GM18519 (cell line): Measurements from ENCODE around the gene IFNK.
"Not testable (repeated sequence)": the region's sequence is repeated elsewhere in the genome, so short reads cannot be mapped to it uniquely, and the experiment has no call there.

Experiments
- ATAC-seq: cut with Tn5 transposase; IDR thresholded peaks from one replicate; pipeline ENCODE4 v1.9.1; 2021; ENCODE audit warnings: mild to moderate bottlenecking, moderate library complexity; ENCODE audit not compliant: unreplicated experiment, low FRiP score

Gene IFNK, protein sequence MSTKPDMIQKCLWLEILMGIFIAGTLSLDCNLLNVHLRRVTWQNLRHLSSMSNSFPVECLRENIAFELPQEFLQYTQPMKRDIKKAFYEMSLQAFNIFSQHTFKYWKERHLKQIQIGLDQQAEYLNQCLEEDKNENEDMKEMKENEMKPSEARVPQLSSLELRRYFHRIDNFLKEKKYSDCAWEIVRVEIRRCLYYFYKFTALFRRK

DNA sequence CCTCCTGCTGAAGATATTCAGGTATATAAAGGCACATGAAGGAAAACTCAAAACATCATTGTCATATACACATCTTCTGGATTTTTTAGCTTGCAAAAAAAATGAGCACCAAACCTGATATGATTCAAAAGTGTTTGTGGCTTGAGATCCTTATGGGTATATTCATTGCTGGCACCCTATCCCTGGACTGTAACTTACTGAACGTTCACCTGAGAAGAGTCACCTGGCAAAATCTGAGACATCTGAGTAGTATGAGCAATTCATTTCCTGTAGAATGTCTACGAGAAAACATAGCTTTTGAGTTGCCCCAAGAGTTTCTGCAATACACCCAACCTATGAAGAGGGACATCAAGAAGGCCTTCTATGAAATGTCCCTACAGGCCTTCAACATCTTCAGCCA lies at the start of gene IFNK:
TSS of gene IFNK (plus strand) at position 55 of the 400 bp plus-strand sequence. CDS start at position 102, 47 bp downstream.
- no peak for ATAC-seq

DNA sequence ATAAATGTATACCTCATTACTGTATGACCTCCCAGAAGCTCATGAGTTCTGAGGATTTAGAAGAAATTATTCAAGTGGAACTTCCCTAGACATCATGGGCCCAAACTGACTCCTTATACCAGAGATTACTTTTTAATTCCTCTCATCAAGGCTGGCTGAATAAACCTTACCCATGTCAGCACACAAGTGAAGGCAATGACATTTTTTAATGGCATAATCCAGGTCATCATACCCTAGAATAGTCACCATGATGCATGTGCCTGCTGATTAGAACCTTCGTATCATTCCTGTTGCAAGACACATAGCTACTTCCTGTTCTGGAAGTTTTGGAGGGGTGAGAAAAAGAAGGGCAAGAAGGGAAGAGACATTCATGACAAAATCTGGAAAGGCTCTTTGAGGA lies 49.8 kb upstream of the IFNK start:
- no peak for ATAC-seq

DNA sequence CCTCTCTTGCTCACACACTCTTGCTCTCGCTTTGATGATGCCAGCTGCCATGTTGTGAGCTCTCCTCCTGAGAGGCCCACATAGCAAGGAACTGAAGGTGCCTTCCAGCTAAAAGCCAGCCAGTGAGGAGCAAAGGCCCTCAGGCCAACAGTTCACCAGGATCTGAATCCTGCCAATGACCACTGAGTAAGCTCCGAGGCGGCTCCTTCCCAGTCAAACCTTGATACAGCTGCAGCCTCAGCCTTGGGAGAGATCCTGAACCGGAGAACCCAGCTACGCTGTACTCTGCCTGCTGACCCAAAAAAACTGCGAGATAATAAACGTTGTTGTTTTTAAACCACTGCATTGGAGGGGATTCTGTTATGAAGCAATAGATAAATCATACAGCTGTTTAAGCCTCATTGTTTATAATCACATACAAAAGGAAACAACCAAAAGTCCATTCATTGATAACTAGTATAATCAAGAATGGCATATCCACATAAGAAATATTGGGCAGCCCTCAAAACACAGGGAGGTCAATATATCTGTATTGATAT lies 49.0 kb upstream of the IFNK start:
- no peak for ATAC-seq

DNA sequence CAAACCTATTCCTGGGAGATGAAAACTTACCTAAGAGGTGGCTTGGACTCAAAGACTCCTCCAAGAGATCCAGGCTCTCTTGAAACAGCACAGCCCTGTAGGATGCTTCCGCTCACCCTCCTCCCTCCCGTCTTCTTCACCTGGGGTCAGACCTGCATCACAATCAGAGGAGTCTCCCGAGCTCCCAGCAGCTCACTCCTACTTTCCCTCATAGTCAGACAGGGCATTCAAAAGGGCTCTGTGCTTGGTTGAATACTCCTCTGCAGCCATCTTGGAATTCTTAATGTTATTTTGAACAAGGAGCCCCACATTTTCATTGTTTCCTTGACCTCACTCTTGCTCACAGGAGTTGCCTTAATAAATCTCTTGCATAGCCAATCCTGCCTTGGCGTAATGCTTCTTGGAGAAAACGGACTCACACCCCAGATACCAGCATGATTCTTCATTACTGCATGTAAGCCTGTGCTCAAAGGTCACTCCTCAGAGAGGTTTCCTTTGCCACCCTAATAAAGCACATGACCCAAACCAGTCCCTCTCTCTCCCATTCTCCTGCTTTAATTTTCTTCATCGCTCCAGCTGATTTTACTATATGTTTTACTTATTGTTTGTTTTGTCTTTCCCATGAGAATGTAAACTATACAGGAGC lies 47.1 kb upstream of the IFNK start:
- no peak for ATAC-seq

DNA sequence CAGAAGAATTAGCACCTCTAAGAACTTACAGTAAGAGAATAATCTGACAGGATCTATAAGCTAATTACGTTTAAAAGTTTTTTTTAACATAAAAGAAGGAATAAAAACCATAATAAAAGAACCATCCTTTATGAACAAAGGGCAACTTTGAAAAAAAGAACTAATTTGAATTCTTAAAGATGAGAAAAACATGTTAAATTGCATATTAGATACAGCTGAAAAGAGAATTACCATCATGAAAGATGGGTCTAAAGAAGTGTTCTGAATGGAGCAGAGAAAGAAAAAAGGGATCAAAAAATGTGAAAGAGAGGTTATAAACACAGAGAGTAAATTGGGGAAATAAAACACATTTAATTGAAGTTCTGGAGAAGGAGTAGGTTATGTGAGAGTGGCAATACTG lies 45.8 kb upstream of the IFNK start:
- ATAC-seq, result no peak

DNA sequence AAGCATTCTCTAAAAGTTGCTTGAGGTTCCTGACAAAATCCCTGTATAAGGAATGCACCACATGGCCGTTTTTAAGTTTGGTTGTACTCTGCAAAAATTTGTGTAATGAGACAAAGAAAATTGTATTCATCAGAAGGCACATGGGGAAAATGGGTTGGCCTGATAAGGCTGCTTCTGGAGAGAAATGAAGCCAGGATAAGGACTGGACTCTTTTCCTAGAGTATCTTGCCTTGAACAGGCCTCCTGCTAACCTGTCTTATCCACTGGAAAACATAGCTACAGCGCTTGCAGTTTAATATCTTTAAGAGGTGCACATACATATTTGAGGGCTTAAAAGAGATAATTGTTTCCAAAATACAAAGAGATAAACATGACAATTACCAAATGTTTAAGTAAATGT lies 41.4 kb upstream of the IFNK start:
- no peak for ATAC-seq

DNA sequence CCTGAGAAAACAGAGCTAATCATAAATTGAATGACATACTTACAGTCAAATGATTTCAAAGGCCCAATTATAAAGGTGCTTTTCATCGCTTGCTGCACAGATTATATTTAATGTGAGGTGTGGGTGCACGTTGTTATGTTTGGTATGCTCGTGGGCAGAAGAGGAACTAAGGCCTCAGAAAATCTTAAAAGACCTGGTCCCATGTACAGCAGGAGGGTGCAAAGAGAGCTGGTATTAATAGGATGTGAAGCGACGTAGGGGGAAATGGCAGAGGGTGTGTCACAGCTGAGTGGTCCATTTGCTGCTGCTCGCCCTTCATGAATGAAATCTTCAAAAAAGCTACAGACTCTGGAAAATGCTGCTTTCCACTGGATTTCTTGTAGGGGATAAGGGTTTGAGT lies 40.5 kb upstream of the IFNK start:
- no peak for ATAC-seq

DNA sequence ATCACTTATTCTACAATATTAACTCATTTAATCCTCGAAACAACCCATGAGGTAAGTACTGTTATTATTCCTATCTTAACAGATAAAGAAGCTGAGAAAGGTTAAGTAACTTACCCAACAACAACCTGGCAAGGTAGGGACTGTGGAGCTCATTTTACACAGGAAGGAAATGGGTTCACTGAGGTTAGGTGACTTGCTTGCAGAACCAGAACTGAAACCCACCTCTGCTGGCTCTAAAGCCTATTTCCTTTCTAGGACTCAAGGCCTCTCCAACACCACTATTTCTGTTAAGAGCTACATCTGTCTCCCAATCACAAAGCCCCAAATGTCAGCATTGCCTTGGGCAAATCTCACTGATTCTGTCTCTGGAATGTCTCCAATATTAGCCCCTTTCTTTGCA lies 38.9 kb upstream of the IFNK start:
- ATAC-seq, result peak; percentile 81

DNA sequence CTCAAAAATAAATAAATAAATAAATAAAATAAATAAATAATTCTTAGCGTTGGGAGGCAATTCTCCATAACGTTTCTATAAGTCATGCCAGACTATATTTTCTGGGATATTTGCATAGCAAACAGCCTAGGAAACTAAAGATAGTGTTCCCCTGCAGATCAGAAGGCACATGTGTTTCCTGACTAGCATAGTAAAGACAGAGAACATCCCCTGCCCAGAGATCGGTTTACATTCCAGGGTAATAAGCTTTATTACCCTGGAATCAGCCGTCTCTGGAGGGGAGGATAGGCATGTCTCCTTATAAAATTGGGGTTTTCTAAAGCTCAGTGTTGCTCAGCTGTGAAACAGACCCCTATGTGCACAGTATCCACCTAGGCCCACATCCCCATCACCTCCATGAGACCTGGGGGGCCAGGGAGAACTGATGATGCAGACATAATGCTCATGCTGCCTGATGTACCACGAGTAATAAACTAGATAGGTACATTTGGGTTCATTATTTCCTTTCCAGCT lies 36.9 kb upstream of the IFNK start:
- no peak for ATAC-seq

DNA sequence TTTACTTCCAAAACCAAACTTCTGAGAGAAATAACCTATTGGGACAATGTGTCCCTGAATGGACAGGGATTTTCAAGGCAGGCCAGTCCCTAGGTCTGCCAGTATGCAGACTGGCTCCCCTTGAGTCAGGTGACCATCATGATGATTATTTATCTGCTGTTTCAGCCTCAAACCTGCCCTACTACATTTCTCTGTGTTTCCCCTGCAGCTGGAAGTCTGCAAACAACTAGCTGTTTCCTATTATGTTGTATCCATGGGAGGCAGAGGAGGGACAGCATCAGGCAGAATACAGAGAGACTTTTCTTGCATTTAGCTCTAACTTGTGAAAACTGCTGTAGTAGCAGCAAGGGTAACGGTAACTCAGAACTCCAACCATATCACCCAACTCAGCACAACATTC lies 36.2 kb upstream of the IFNK start:
- ATAC-seq, result no peak

DNA sequence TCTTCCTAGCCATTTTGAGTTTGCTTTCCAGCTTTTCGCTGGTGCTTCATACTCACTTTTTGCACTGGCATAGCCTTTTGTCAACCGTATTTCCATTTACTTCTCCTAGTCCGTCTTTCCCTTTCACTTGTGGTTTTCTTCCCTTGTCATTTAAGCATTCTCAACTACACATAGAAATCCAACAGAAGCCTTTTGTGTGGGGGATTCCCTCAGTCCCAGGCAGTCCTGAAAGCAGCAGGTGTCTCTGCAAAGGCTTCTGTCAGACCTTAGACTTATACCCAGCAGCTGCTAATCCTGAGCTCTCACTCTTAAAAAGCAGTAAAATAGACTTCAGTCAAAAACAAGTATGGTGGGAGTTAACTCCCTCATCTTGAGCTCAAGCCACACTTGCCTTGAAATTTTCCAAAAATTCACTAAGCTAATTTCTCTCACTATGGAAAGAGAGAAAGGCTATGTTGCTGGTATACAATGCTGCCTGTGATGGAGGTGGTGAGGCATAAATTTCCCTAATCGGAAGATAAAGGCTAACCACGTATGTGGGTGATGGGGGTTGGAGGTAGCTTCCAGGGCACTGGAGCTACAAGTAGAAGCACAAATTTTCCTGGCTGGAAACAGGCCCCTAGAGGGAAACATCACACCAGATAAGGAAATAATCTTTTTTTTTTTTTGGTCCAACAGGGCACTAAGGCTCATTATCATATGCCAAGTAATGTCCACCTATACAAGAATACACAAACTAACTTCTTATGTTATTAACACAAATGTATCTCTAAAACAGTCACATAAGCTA lies 34.8 kb upstream of the IFNK start:
- ATAC-seq, result peak; percentile 58

DNA sequence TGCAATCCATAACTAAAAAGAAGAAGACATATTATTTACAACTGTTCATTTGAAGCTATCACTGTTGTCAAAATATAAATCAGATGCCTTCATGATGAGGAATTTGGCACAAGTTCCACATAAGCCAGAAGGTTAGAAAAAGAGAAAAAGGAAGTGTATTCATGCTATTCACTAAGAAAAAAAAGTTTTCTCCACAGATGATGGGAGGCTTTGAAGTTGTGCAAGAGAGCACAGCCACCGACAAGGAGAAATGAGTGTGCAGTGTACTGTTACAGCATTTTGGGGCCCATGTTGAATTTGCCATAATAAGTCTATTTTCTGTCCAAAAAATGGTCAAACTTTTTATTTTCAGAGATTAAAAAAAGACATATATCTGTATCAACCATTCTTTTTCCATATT lies 32.9 kb upstream of the IFNK start:
- peak; percentile 34 for ATAC-seq

DNA sequence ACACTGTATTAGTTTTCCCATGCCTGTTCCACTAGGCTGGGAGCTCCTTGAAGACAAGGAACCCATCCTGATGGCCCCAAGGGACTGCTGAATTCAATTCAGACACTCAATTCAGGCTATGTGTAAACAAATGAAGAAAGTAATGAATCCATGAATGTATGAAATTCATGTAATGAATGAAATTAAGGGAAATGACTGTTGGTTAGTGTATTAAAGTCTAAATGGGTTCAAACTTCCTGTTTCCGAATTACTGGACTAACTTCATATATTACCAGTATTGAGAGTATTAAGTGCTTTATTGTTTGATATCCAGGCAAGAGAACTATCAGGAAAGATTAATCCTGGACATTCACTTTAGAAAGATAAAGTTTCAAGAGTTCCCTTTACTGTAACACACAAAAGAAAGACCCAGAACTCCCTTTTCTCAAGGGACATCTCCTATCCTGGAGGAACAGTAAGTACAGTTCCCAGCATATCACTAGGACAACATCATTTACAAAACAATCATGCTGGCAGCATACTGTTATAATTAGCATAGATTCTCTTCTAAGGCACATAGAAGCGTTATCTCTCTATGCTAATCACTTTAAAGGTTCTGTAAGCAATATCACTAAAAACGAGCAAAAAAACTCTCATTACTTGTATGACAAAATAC lies 28.5 kb upstream of the IFNK start:
- ATAC-seq, result no peak

DNA sequence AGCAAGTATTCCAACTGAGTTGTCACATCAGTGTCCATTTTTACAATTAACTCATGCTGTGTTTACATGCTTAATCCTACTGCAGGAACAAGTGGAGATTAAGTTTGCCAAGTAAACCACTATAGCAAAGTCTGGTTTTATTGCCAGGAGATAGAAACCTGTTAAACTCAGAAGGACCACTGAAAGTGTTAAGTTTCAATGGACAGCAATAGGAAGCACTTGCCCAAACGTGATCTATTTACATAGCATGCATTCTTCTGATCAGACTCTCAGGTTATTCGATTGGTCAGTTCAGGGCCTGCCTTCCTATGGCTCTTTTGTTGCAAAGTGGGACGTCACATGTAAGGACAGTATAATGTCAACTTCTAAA lies 28.0 kb upstream of the IFNK start:
- ATAC-seq, result no peak

DNA sequence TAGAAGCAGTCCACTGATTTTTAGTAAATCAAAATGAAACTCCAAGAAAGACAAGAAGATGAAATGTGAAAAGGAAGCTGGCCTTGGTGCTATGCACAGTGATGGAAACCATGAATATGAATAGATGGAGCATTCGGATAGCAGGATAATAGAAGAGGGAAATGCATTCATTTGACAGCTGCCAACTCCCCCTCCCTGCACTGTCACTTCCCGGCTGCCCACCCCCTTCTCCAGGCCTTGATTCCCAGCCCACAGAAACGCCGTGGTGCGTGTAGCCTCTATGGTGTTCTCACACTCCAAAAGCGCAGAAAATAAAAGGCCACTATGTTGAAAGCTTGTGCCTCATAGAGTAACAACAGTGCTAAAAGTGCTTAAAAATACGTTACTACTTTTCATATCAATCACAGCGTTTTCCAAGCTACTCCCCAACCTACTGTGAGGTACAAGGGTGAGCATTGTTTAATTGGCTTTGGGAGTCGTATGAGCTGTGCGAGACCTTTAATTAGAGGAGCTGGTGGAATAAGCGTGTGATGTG lies 26.1 kb upstream of the IFNK start:
- ATAC-seq, result no peak

DNA sequence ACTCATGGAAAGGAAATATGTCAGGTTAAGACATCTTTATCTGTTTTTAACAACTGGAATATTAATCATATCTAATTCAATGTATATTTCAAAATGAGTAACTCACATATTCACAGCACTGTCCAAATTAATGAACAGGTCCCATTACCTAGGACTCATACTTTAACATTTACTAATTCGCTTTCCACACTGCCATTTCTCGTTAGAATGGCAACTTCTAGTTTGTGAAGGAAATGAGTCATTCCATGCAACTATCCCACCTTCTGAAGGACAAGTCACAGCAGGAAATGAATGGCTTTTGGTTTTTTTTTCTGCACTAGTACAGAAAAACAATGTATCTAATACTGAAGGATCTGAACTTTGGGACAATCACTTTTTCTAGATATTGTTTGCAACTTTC lies 24.6 kb upstream of the IFNK start:
- ATAC-seq, result no peak

DNA sequence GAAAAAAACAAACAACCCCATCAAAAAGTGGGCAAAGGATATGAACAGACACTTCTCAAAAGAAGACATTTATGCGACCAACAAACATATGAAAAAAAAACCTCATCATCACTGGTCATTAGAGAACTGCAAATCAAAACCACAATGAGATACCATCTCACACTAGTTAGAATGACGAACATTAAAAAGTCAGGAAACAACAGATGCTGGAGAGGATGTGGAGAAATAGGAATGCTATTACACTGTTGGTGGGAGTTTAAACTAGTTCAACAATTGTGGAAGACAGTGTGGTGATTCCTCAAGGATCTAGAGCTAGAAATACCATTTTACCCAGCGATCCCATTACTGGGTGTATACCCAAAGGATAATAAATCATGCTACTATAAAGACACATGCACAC lies 23.2 kb upstream of the IFNK start:
- ATAC-seq, result not testable (repeated sequence)

DNA sequence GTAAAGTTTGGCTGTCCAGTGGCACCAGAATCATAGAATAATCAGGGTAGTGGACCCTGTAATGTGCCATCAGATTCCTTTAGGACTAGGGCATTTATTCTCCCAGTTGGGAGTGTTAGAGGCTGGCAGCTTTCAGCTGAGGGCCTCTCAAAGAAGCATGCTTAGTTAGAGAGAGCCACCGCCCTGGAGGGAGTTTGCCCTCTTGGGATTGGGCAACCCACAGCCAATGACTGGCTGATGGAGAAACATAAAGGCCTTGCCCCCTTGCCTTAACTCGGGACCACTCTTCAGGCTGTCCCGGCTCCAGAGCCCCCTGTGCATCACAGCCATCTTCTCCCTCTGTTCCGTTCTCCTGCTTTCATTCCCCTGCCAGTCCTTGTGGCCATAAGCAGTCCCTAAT lies 20.5 kb upstream of the IFNK start:
- ATAC-seq, result no peak

DNA sequence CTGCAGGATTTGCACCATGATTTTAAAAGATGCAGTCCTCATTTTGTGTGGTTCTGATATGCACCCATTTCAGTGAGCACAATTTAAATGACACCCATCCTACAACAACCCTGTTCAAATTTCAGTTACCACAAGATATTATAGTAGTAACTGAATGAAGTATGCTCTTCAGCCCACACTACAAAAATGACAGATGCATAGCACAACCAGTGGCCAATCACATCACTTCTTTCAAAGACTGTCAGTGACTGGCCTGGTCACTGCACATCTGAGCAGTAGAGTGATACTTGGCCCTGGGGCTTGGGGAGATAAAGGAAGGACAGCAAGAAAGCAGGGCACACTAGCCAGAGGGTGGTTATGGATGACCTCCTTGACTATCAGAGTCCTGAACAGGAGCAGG lies 19.8 kb upstream of the IFNK start:
- ATAC-seq, result no peak

DNA sequence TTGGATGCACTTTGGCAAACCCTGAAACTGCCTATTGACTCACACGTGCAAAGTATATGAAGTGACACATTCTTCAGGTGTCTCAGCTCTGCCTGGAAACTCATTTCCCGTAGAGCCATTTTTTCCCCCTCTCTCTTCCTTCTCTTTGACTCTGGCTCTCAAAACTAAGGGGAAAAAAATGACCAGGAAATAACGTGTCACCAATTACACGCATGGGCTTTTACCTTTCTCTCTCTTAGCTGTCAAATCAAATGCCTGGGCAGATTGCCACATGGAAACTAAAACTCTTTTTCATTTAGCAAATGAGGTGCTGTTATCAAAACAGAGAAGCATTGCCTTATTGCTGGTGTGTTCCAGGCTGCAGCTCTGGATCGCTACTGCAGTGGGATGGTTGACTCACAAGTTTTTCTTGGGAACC lies 18.3 kb upstream of the IFNK start:
- ATAC-seq, result no peak

DNA sequence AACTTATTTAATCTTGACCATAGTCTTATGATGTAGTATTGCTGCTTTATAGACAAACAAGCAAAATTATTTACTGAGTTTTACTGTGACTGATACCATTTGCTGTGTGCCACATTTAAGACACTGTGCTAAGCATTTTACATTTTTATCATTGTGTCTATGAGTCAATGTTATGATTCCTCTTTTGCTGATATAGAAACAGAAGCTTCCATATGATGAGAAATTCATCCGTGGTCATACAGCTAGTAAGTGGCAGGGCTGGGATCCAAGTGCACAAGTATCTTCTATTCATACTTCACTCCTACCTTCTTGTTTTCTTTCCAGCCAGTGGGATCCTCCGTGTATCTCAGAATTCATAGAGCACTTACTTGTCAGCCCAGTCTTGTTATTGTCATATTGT lies 17.1 kb upstream of the IFNK start:
- no peak for ATAC-seq
